Esophagus muscularis mucosa (tissue), 4 donors: ENCODE measurements around the gene SMIM11. TPM values are rescaled to one million over a fixed set of nuclear protein-coding genes. Genes with fewer than 3 reads are reported as not detected.

ENCODE experiments used
- DNase-seq: peaks from one replicate; pipeline ENCODE4 v3.0.0-alpha.2; 2017; ENCODE audit errors: extremely low spot score
- H3K27ac ChIP-seq, 4 donors: fragments of 200-600 bp; sonication (generic); replicated peaks in 1 of 4; 1 replicate in 3 of 4; 2 replicates in 1 of 4; pipeline ENCODE4 v1.5.1; 2016 to 2019; ENCODE audit warnings: mild to moderate bottlenecking in 1 of 4
- H3K27me3 ChIP-seq, 4 donors: fragments of 200-600 bp; sonication (generic); one replicate each; pipeline versions ENCODE4 v1.5.1 to v1.6.0; 2016 to 2019
- H3K36me3 ChIP-seq, 4 donors: fragments of 200-600 bp; sonication (generic); one replicate each; pipeline ENCODE4 v1.5.1; 2016 to 2019
- H3K4me1 ChIP-seq, 4 donors: fragments of 200-600 bp; sonication (generic); one replicate each; pipeline ENCODE4 v1.5.1; 2016 to 2019
- H3K4me3 ChIP-seq, 4 donors: fragments of 200-600 bp; sonication (generic); 1 replicate in 2 of 4; 2 replicates in 2 of 4; pipeline ENCODE4 v1.5.1; 2016 to 2019; ENCODE audit warnings: mild to moderate bottlenecking in 4 of 4, moderate library complexity in 1 of 4
- H3K9me3 ChIP-seq, 4 donors: fragments of 200-600 bp; sonication (generic); 1 replicate in 3 of 4; 2 replicates in 1 of 4; pipeline ENCODE4 v1.5.1; 2016 to 2019
- EP300 ChIP-seq: sonication (generic); formaldehyde crosslinking; IDR thresholded peaks from one replicate; pipeline ENCODE4 v1.6.1; 2017; ENCODE audit warnings: antibody characterized with exemption
- POLR2A ChIP-seq: fragments of 450-650 bp; IDR thresholded peaks from one replicate; pipeline ENCODE4 v1.6.1; 2017; ENCODE audit warnings: antibody characterized with exemption, moderate library complexity, mild to moderate bottlenecking, low read depth
- POLR2AphosphoS5 ChIP-seq, 2 donors: sonication (generic); formaldehyde crosslinking; IDR thresholded peaks; one replicate each; pipeline ENCODE4 v1.6.1; 2017; ENCODE audit warnings: antibody characterized with exemption in 2 of 2
- WGBS: methylation state at CpG from one replicate; pipeline ENCODE4 v1.1.5; 2018; 5-methylcytosine and 5-hydroxymethylcytosine counted together
- intact Hi-C: fragments of 100-400 bp; cut with DNase I; formaldehyde crosslinking; loops from one replicate; pipeline ENCODE4 v1.15.1; 2023
- total RNA-seq, 4 donors: library from RNA; depleted of rRNA; stranded (reverse); fragments of >200 nt; gene quantifications; one replicate each; pipeline versions ENCODE4 v1.1.0 to v1.2.1, GENCODE V29; 2016
- TF ChIP-seq, protein P1 (sequence below), 3 experiments: fragments of 200-600 bp in 2 of 3; fragments of 450-650 bp in 1 of 3; sonication (generic) in 2 of 3; IDR thresholded peaks; one replicate each; pipeline ENCODE4 v1.5.1; 2017 to 2019; ENCODE audit warnings: antibody characterized with exemption in 3 of 3, mild to moderate bottlenecking in 2 of 3, moderate library complexity in 1 of 3

SMIM11 gene
- total RNA-seq, 4 donors from 2014 or later, result 2.3 to 12.4 (median 9.6) TPM

DNA sequence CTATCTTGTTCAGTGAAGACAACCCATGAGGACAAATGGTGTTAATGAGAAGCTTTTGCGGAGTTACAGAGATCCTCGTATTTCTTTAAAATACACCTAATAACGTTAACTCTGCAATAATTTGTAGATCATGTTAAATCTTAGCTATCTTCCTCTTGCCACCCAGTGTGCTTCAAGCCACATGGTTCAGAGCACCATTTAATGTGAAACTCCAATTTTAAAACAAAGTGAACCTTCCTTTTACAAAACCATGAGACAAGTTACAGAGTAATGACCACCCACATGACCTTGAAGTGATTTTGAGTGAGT, 13.2 kb upstream of the SMIM11 start:
- intact Hi-C loops, result no loop called here
- peaks cover 0 to 8% (median 2%) of the 10 kb centered on the region in 4 donors for H3K4me1 ChIP-seq
- no peak overlapping the region for H3K4me3 ChIP-seq
- H3K27me3 ChIP-seq, result no peaks in the 10 kb centered on the region
- TF ChIP-seq, protein P1, sequence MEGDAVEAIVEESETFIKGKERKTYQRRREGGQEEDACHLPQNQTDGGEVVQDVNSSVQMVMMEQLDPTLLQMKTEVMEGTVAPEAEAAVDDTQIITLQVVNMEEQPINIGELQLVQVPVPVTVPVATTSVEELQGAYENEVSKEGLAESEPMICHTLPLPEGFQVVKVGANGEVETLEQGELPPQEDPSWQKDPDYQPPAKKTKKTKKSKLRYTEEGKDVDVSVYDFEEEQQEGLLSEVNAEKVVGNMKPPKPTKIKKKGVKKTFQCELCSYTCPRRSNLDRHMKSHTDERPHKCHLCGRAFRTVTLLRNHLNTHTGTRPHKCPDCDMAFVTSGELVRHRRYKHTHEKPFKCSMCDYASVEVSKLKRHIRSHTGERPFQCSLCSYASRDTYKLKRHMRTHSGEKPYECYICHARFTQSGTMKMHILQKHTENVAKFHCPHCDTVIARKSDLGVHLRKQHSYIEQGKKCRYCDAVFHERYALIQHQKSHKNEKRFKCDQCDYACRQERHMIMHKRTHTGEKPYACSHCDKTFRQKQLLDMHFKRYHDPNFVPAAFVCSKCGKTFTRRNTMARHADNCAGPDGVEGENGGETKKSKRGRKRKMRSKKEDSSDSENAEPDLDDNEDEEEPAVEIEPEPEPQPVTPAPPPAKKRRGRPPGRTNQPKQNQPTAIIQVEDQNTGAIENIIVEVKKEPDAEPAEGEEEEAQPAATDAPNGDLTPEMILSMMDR (IDR thresholded peaks at IDR 0.05), result no peak
- no peak for TF ChIP-seq POLR2AphosphoS5 (IDR thresholded peaks at IDR 0.05)
- TF ChIP-seq EP300, result no peak
- TF ChIP-seq POLR2A, result no peak
- H3K36me3 ChIP-seq, result no peaks in the 10 kb centered on the region
- WGBS, result 23% methylated on average over 3 of the region's 3 CpGs
- no peak overlapping the region for H3K27ac ChIP-seq
- no peak for DNase-seq
- no peaks in the 10 kb centered on the region for H3K9me3 ChIP-seq

DNA sequence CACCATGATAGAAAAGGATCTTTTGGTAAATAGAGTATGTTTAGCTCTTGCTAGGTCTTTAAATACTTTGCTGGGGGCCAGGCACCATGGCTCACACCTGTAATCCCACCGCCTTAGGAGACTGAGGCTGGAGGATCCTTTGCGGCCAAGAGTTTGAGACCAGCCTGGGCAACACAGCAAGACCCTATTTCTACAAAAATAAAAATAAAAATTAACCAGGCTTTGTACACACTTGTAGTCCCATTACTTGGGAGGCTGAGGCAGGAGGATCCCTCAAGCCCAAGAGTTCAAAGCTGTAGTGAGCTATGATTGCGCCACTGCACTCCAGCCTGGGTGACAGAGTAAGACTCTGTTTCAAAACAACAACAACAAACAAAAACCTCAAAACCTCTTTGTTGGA, 12.6 kb upstream of the SMIM11 start:
- 100% methylated on average over 3 of the region's 3 CpGs for WGBS
- H3K27me3 ChIP-seq, result no peaks in the 10 kb centered on the region
- H3K27ac ChIP-seq, result no peak overlapping the region
- H3K4me1 ChIP-seq, result peaks cover 0 to 10% (median 2%) of the 10 kb centered on the region in 4 donors
- intact Hi-C loops, result no loop called here
- H3K4me3 ChIP-seq, result no peak overlapping the region
- no peaks in the 10 kb centered on the region for H3K36me3 ChIP-seq
- no peaks in the 10 kb centered on the region for H3K9me3 ChIP-seq
- TF ChIP-seq EP300 (no peak), POLR2AphosphoS5 (IDR thresholded peaks at IDR 0.05) (no peak), POLR2A (no peak)
- TF ChIP-seq, protein P1 (IDR thresholded peaks at IDR 0.05), result no peak
- DNase-seq, result no peak

DNA sequence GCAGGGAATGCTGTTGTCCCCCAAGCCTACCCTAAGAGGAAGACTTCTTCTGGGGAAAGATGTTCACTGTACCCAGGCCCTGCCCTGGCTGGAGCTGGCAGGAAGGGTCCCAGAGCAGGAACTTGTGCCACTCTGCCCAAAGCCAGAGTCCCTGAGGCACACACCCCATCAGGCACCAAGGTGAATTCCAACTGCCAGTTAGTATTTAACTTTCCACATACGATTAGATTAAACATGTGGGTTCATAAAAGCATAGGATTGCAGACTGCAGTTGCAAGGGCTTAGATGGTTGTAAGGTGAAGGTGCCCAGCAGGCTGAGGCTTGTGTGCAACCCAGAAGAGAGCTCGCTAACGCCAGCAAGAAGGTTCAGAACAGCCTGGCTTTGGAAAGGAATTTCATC, 11.6 kb upstream of the SMIM11 start, which contains the start of gene KCNE2:
TSS of gene KCNE2 (plus strand) at position 274 of the 400 bp plus-strand sequence. CDS start 6,473 bp downstream, outside the sequence.
- no peak within 1 kb of the TSS for H3K27ac ChIP-seq
- no peak for DNase-seq
- H3K27me3 ChIP-seq, result no peaks in the 10 kb centered on the region
- H3K4me3 ChIP-seq, result no peak within 1 kb of the TSS
- intact Hi-C loops, result no loop called here
- no peaks in the 10 kb centered on the region for H3K9me3 ChIP-seq
- H3K36me3 ChIP-seq, result no peaks in the 10 kb centered on the region
- H3K4me1 ChIP-seq, result peaks cover 0 to 10% (median 2%) of the 10 kb centered on the region in 4 donors
- WGBS, result 100% methylated on average over 2 of the region's 3 CpGs
- TF ChIP-seq EP300, result no peak
- no peak for TF ChIP-seq POLR2A
- TF ChIP-seq, protein P1 (IDR thresholded peaks at IDR 0.05), result no peak

DNA sequence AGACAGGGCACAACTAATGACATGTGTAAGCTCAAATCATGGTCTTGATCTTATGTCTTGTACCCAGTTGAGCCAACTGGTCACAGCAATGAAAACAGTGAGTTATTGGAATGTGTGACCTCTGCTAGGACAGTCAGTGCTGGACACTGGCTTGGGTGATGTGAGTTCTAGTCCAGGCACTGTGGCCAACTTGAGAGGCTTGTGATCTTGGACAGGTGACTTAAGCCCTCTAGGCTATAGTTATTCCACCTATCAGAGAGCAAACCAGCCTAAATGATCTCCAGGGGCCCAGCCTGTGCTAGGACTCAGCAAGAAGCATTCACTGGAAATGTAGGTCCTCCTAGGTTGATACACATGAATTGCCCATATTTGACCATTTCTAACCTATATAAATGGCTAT, 10.4 kb upstream of the SMIM11 start:
- H3K36me3 ChIP-seq, result no peaks in the 10 kb centered on the region
- no peak overlapping the region for H3K4me3 ChIP-seq
- peaks cover 0 to 10% (median 2%) of the 10 kb centered on the region in 4 donors for H3K4me1 ChIP-seq
- H3K27me3 ChIP-seq, result no peaks in the 10 kb centered on the region
- no peak for DNase-seq
- TF ChIP-seq POLR2A (no peak), POLR2AphosphoS5 (IDR thresholded peaks at IDR 0.05) (no peak), EP300 (no peak)
- TF ChIP-seq, protein P1 (IDR thresholded peaks at IDR 0.05), result no peak
- intact Hi-C loops, result no loop called here
- H3K27ac ChIP-seq, result no peak overlapping the region
- H3K9me3 ChIP-seq, result no peaks in the 10 kb centered on the region

DNA sequence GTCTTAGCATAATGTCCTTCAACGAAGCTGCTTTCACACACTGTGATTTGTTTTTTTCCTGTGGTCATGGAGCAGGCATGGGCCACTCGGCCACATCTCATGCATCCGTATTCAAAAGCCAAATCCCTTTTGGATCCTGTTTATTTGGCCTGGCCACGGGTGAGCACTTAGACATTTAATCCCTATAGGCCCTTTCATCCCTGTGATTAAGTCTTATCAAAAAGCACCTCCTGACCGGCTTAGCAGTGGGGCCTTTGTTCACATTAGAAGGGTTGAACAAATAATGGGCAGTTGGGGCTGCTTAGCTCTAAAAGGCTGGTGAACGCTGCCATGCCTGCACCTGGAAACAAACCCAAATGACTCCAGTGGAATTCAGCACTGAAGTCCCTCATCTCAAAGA, 9.5 kb upstream of the SMIM11 start:
- no peak for DNase-seq
- H3K27me3 ChIP-seq, result no peaks in the 10 kb centered on the region
- TF ChIP-seq POLR2A, result no peak
- TF ChIP-seq EP300, result no peak
- no peak for TF ChIP-seq POLR2AphosphoS5 (IDR thresholded peaks at IDR 0.05)
- TF ChIP-seq, protein P1 (IDR thresholded peaks at IDR 0.05), result no peak
- no peaks in the 10 kb centered on the region for H3K9me3 ChIP-seq
- no peak overlapping the region for H3K27ac ChIP-seq
- no peaks in the 10 kb centered on the region for H3K36me3 ChIP-seq
- intact Hi-C loops, result no loop called here
- WGBS, result 91% methylated on average over 6 of the region's 6 CpGs
- no peak overlapping the region for H3K4me3 ChIP-seq
- H3K4me1 ChIP-seq, result peaks cover 0 to 10% (median 2%) of the 10 kb centered on the region in 4 donors
